ENCODE results near the gene ZNF410. TPM values are rescaled to one million over a fixed set of nuclear protein-coding genes. Genes with fewer than 3 reads are reported as not detected.

ZNF410 gene
- total RNA-seq, 1 experiment from 2014 or later = 21.0 TPM

GRCh38 chr14:73863209-73863608 is 23.4 kb upstream of the ZNF410 start:
- Mint-ChIP-seq H3K4me3 (no peak overlapping the region), H3K36me3 (peaks cover 37% of the 10 kb centered on the region), H3K4me1 (no peaks in the 10 kb centered on the region), H3K9me3 (no peaks in the 10 kb centered on the region), H3K27me3 (ENCODE audit: low read depth) (no peaks in the 10 kb centered on the region), H3K27ac (no peak overlapping the region)
- TF ChIP-seq ZNF281 (CRISPR knock-in tag; IDR thresholded peaks at IDR 0.05) (no peak), ESRRA (CRISPR knock-in tag; IDR thresholded peaks at IDR 0.05; ENCODE audit: borderline replicate concordance) (no peak), ZNF512 (CRISPR knock-in tag; IDR thresholded peaks at IDR 0.05; ENCODE audit: borderline replicate concordance) (no peak), CBFB (CRISPR knock-in tag; IDR thresholded peaks at IDR 0.05; ENCODE audit: low read depth) (no peak), ATF1 (CRISPR knock-in tag; IDR thresholded peaks at IDR 0.05) (no peak), NR1H2 (CRISPR knock-in tag; IDR thresholded peaks at IDR 0.05) (no peak), CREB1 (CRISPR knock-in tag; IDR thresholded peaks at IDR 0.05) (no peak), ZNF317 (CRISPR knock-in tag; IDR thresholded peaks at IDR 0.05; ENCODE audit: borderline replicate concordance, low read depth) (no peak), HMGXB4 (CRISPR knock-in tag; IDR thresholded peaks at IDR 0.05) (no peak), PRRX2 (CRISPR knock-in tag; IDR thresholded peaks at IDR 0.05) (no peak), GRHL2 (CRISPR knock-in tag; IDR thresholded peaks at IDR 0.05; ENCODE audit: insufficient replicate concordance, severe bottlenecking) (no peak)
- DNase-seq (ENCODE audit: low spot score) (no peak), ATAC-seq (no peak)
- ChIA-PET POLR2A (interaction anchor here (0.7 kb wide), 1 partner anchor 54 kb away, joined by 3 read pairs; no protein-coding TSS in a partner anchor), CTCF (interaction anchor here (1.0 kb wide), 1 partner anchor 12 kb away, joined by 3 read pairs; the partner anchor contains the start of gene PTGR2)

GRCh38 chr14:73865534-73866113 is 21.0 kb upstream of the ZNF410 start:
- ChIA-PET POLR2A (no interaction called here), CTCF (no interaction called here)
- ATAC-seq = no peak
- Mint-ChIP-seq H3K4me1 (no peaks in the 10 kb centered on the region), H3K9me3 (no peaks in the 10 kb centered on the region), H3K36me3 (peaks cover 30% of the 10 kb centered on the region), H3K27ac (no peak overlapping the region), H3K27me3 (ENCODE audit: low read depth) (no peaks in the 10 kb centered on the region), H3K4me3 (no peak overlapping the region)
- DNase-seq (ENCODE audit: low spot score) = no peak
- TF ChIP-seq NR3C1 (CRISPR knock-in tag; conservative IDR thresholded peaks at IDR 0.05; ENCODE audit: low read depth) = no peak
- TF ChIP-seq SMAD4 (CRISPR knock-in tag; IDR thresholded peaks at IDR 0.05) = no peak
- TF ChIP-seq ZNF138 (CRISPR knock-in tag; conservative IDR thresholded peaks at IDR 0.05) = no peak
- no peak for TF ChIP-seq EMX1 (CRISPR knock-in tag; IDR thresholded peaks at IDR 0.05)
- no peak for TF ChIP-seq ERG (CRISPR knock-in tag; IDR thresholded peaks at IDR 0.05)
- no peak for TF ChIP-seq TEAD4 (CRISPR knock-in tag; IDR thresholded peaks at IDR 0.05)
- TF ChIP-seq NFYB (CRISPR knock-in tag; conservative IDR thresholded peaks at IDR 0.05; ENCODE audit: low read depth) = no peak
- no peak for TF ChIP-seq ATF6 (CRISPR knock-in tag; IDR thresholded peaks at IDR 0.05)
- no peak for TF ChIP-seq FOXJ3 (CRISPR knock-in tag; IDR thresholded peaks at IDR 0.05; ENCODE audit: borderline replicate concordance)
- TF ChIP-seq ZNF317 (CRISPR knock-in tag; IDR thresholded peaks at IDR 0.05; ENCODE audit: borderline replicate concordance, low read depth) = no peak
- TF ChIP-seq OVOL2 (CRISPR knock-in tag; IDR thresholded peaks at IDR 0.05; ENCODE audit: borderline replicate concordance) = no peak
- TF ChIP-seq ZNF532 (CRISPR knock-in tag; IDR thresholded peaks at IDR 0.05; ENCODE audit: borderline replicate concordance) = no peak

Data from WTC11 (cell line).